GM18507 (cell line): Measurements from ENCODE around the gene LRP8.
A peak's percentile ranks its signal among the peaks of the same experiment; 100 is the strongest.

Experiments
- DNase-seq: peaks from one replicate; pipeline ENCODE4 v3.0.0; 2011; ENCODE audit warnings: low read depth; ENCODE audit not compliant: insufficient read length; ENCODE audit errors: extremely low spot score
- FAIRE-seq: peaks from 2 replicates; lab custom pipeline; 2011; peaks lifted over from hg19 to GRCh38; lab: Jason Lieb, UNC

The LRP8 gene

DNA sequence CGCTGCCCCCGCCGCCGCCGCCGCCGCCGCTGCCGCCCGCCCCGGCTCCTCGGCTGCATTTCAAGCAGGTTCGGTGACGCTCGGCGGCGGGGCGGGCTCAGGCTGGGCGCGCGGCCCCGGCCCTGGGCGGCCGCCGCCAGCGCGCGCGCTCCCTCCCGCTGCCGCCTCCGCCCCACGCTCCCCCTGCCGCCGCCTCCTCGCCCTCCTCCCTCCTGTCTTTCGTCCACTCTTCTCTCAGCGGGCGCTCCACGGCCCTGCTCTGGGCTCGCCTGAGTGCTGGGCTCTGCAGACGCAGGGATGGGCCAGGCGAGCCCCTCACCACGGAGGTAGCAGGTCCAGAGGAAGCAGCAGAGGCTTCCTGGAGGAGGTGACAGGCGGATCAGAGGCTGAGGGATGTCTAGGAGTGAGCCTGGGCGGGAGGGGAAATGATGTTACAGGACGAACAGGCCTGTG lies at the start of gene LRP8:
Gene LRP8, minus strand, starts transcription at position 62 of the 453 bp plus-strand sequence. CDS start 158 bp downstream, outside the sequence.
- DNase-seq = peak; percentile 73
- peak; percentile 83 for FAIRE-seq

- DNase-seq (no peak), FAIRE-seq (no peak)
Observed at GRCh38 chr1:53377438-53377841, 49.6 kb upstream of the LRP8 start.

DNA sequence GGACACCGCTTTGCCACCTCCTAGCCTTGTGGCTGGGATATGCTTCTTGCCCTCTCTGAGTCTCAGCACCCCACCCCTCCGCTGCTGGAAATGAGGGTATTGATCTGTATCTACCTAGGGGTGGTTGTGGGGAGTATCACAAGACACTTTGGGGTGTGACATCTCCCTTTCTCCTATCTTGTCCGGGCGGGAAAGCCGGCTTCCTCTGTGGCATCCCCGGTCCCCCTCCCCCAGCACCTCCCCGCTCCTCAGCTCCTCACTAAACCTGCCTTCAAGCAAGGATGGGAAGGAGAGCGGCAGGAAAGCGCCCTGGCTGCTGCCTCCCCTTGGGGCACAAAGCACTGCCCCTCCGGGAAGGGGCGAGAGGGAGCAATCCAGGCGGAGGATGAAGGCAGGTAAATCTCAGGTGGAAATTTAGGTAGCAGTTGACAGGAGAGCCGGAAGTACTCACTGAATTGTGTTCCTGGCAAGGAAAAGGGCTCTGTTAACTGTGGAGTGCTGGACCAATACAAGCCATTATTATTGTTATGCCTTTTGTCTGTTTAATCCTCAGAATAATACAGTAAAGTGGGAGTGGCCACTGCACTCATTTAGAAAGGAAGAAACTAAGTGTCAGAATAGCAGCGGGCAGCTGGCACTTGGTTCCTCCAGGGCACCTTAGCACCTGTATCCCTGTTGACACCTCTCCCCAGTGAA lies 49.0 kb upstream of the LRP8 start:
- FAIRE-seq (no peak), DNase-seq (no peak)

DNA sequence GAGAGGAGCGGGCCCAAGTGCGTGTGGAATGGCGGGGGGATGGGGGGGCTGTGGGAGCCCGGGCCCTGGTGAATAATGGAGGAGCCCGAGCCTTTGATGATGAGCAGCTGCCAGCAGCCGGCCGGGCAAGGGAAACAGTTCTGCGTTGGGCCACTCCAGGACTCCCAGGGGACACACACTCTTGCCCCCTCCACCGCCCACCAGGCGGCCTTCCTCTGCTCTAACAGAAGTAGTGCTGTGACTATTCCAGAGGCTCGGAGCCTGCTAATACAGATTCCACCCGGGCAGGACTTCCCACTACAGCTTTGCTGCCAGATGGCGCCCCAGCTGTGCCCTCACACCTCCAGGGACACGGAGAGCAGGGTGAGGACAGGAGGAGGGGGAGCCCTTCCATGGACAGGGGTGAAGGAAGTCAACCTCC lies 48.2 kb upstream of the LRP8 start:
- no peak for FAIRE-seq
- no peak for DNase-seq

DNA sequence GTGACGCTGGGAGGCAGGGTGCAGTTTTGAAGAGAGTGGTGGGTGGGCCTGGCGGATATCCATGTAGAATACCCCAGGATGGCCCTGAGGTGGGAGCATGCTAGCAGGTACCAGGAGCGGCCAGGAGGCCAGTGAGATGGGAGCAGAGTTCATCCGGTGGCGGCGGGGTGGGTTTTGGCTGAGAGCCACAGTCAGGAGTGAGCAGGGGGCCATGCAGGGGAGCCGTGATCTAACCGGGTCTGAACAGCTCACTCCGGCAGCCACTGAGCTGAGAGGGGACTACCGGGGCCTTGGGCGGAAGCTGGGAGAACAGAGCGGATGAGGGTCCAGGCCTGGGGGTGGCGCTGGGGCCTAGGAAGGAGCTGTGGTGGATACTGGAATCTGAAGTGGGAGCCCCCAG lies 47.6 kb upstream of the LRP8 start:
- no peak for FAIRE-seq
- no peak for DNase-seq

DNA sequence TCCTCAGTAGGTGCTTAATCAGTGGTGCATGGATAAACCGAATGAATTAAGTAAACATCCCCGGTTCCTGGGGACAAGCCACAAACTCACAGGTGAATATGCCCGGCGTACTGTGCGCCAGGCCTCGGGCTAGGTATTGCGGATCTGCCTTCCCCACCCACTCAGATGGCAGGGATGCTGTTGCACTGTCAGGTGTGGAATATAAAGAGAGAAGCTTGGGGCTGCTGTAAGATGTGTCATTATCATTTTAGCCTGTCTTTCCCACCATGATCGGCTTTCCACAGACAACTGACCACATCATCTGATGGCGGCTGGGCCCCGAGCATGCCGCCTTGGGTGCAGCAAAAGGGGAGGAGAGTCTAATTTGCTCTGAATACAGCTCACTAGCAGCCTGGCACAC lies 45.4 kb upstream of the LRP8 start:
- no peak for DNase-seq
- FAIRE-seq = no peak

DNA sequence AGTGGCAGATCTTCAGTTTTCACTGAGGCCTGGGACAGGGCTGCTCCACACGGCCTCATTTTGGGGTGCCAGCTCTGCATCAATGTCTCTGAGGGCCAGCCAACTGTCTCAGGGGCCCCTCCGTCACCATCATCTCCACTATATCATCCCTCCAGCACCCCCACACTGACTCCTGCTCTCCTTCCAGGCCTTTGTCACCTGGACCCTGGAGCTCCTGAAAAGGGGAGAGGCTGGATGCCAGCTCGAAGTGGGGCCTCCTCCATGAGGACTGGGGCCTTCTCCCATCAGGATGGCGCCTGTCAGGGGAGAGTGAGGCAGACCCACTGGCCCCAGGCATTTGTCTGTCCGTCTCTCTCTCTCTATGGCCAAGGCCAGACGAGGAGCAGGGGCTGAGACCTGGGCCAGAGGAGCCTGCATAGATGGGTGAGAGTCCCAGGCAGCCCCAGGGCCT lies 44.7 kb upstream of the LRP8 start:
- DNase-seq (no peak), FAIRE-seq (no peak)

DNA sequence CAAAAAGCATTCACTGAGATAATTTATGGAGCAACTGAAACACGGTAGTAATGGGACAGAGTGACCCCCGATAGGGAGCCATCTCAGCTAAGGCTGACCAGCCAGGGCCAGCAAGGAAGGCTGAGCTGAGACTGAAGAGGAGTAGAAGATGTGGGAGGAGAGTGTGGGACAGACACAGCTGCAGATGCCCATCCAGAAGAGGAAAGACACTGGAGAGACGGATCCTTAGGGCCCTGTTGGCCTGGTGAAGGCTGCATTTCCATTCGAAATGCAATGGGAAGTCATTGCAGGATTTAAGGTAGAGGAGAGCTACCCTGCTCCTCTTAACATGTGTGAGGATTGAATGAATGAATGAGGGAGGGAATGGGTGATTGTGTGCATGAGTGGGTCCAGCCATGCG lies 44.0 kb upstream of the LRP8 start:
- no peak for DNase-seq

DNA sequence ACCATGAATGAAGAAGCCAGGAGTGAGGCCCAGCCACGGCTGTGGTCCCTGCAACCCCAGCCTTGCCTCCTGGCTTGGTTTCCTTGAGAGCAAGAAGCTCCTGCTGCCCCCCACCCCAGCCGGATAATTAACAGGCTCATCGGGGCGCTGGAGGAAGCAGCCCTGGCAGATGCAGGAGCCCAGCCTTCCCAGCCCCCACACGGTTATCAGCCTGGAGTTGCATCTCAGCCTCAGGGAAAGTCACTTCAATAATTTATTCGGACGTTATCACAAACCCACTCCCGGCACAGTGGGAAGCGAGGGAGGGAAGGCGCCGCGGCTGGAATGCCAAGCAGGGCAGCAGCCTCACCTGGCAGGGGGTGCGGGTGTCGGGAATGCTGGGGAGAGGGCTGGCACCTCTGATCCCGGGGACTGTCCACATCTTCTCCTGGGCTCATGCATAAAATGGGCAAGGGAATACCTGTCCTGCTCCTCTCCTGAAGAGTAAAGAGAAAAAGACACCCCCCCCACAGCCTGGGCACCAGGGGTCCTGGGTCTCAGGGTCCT lies 43.3 kb upstream of the LRP8 start:
- FAIRE-seq = no peak
- DNase-seq = no peak

More for the DNA sequence above, 44.0 kb upstream of the LRP8 start:
- no peak for FAIRE-seq

DNA sequence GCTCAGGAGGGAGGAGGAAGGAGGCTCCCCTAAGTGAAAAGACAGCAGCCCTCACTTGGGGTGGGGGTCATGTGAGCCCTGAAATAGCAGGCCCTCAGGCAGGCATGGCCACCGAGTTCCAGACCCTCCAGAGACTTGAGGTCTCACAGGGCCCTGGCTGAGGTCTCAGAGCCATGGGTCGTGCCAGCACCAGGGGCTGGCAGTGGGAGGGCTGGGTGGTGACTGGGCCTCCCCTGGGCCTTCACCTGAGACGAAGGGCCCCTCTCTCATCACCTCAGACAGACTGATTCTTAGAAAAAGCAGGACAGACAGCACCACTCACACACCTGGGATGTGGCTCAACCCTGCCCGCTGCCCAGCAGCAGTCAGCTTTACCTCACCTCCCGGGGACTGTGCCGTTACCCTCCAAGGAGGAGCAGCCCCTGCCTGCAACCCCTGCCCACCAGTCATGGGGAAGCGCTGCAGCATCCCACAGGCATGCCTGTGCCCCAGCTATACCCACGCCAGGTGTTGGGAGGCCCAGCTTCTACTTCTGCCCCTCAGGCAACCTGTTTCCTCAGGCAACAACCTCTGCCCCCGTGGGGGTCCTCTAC lies 42.6 kb upstream of the LRP8 start:
- FAIRE-seq = no peak

DNA sequence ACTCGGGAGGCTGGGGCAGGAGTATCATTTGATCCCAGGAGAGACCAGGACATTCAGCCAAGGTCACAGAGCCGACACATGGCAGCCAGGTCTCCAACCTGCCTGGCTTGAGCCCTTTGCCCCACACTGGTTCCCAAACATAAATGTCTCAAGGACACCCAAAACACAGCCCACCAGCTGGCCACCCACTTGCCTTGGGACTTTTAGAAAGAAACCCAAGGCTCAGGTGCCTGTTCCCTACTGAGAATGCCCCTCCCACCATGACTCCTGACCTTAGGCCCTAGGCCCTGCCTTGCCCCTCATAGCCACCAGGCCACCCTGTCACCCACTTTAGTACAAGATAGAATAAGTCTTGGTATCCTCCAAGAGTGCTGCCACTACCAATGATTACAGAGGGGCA lies 41.9 kb upstream of the LRP8 start:
- DNase-seq (no peak), FAIRE-seq (no peak)

More for the DNA sequence above, 42.6 kb upstream of the LRP8 start:
- DNase-seq = no peak

DNA sequence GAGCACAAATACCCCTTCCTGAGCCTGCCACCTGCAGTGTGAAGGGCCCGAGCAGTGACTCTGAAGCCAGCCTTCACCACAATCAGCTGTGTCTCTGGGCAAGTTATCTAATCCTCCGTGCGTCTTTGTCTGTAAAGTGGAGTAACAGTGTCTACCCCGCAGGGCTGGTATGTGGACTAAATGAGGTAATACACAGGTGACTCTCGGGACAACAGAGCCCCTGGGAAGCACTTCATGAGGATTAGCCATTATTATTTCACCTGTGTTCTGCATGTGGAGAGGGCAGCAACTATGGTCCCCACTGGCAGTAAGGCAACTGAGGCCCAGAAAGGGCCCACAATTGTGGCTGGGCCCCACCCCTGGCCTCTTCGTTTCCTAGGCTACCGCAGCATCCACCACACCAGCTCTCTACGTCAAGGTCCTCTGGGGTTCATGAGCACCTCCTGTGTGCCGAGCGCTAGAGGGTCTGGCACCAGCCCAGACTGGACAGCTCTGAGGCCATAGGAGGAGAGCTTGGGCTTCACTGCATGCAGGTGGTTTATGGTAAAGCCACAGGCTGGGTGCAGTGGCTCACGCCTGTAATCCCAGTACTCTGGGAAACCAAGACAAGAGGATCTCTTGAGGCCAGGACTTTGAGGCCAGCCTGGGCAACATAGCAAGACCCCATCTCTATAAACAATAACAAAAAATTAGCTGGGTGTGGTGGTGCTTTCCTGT lies 41.3 kb upstream of the LRP8 start:
- FAIRE-seq (no peak), DNase-seq (no peak)

GRCh38 chr1:53368314-53369033 lies 40.6 kb upstream of the LRP8 start:
- FAIRE-seq (no peak), DNase-seq (no peak)

GRCh38 chr1:53367503-53368313 lies 39.8 kb upstream of the LRP8 start:
- DNase-seq (peak; percentile 85), FAIRE-seq (peak; percentile 93)

DNA sequence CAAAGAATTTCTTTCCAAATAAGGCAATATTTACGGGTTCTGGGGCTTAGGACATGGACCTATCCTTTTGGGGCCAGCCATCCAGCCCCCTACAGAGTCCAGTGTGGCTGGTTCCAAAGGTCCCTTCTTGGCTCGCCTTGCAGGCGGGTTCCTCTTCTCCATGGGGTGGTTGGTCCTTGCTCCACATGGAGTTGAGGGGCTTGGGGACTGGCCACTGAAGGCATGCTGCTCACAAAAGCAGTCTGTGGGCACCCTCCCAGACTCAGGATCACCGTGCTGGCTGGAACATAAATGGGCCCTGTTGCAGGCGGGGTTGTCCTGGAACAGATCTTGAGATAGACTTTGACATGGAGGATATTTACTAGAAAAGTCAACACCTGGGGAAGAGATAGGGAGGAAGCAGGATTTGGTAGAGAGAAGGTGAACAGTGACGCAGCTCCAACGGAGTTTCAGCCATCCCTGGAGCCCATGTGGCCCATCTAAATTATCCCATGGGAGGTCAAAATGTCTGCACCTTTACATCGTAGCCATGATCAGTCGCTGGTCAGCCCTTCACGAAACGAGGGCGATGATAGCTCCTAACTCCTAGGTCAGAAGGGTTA lies 39.1 kb upstream of the LRP8 start:
- FAIRE-seq (no peak), DNase-seq (no peak)

GRCh38 chr1:53365437-53366063 lies 37.7 kb upstream of the LRP8 start:
- DNase-seq = no peak
- FAIRE-seq = no peak

DNA sequence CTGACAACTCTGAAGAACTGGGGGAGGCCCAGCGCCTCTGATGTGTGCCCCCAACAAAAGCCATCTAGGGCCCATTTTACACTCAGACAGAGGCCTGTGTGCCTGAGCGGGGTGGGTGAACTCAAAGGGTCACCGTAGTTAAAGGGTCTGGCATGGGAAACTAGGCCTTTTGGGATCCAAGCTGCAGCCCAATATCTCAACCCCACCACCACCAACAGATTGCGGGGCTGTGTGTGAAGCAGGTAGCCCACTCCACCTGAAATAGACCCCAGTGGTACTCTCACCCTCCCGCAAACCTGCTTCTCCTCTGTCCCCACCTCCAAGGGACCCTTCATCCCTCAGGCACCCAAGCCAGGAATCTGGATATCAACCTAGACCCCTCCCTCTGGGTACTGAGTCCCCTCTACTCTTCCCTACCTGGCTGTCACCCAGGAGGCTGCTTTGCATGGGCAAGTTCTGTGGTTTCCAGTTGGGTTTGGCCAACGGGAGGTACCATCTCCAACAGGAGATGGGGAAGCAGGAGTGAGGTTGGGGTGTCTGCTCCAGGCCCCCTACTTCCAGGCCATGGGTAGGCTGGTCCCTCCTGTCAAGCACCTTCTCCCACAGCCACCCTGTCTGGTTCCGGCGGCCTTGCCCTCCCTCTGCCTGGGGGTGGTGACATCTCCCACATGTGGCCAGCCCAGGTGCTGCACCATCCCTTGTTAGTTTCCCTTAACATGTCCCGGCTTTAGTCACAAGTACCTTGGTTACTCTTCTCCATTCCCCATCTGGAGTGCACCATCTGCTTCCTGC lies 35.2 kb upstream of the LRP8 start:
- DNase-seq = no peak

More for the DNA sequence above, 35.2 kb upstream of the LRP8 start:
- FAIRE-seq = peak; percentile 5
